Stimulated activated CD4-positive, alpha-beta T cell treated with anti-CD3 and anti-CD28 coated beads, Interleukin-2, amount 100 ng/mL, for 24 hours (primary cell): ENCODE measurements around the gene ARHGAP4.

Experiments used
- DNase-seq, 2 donors: peaks; one replicate each; pipeline ENCODE4 v3.0.0-alpha.2; 2020

Gene ARHGAP4

DNA sequence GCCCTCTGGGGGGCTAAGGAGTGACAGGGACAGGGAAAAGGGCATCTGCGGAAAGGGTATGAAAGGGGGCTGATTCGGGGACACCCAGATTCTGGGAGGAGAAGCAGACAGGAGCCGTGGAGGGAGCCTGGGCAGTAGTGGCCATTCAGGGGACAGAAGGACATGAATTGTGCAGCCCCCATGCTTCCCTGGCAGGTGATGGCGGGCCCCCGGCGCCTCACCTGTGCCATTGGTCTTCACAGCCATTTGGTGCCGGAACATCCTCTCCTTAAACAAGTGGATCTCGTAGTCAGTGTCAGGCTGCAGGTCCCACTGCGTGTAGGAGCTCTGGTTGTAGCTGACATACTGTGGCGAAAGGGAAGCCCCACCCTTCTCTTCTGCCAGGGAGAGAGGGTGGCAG is 62.0 kb downstream of the ARHGAP4 start:
- no peak for DNase-seq

DNA sequence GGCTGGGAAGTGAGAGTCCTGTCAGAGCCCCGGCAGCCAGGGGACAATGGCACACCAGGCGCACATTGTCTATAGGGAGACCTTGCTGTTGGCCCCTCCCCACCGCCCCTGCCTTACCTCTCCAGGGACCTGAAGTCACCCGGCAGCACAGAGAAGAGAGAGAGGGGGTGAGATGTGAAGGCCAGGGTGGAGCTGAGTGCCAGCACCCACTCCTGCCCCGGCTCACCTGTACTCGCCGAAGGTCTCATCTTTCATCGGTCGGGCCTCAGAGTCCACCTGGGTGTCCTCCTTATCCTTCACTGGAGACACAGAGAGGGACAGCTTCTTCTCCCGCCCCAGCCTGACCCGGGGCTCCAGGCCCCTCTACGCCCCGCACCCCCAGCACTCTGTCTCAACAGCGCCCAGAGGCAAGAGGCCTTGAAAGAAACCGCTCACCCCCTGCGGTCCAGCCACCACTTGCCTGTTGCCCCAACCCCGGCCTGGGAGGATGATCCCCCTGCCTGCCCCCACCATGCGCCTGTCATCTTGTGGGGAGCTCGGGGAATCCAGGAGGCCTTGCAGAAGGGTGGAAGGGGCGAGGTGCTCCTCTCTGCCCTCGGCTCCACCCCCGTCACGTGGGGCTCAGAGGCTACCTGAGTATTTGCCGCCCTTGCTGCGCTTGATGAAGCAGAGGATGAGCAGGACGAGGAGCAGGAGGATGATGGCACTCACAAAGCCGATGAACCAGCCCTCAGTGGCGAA is 62.6 kb downstream of the ARHGAP4 start:
- DNase-seq = no peak

DNA sequence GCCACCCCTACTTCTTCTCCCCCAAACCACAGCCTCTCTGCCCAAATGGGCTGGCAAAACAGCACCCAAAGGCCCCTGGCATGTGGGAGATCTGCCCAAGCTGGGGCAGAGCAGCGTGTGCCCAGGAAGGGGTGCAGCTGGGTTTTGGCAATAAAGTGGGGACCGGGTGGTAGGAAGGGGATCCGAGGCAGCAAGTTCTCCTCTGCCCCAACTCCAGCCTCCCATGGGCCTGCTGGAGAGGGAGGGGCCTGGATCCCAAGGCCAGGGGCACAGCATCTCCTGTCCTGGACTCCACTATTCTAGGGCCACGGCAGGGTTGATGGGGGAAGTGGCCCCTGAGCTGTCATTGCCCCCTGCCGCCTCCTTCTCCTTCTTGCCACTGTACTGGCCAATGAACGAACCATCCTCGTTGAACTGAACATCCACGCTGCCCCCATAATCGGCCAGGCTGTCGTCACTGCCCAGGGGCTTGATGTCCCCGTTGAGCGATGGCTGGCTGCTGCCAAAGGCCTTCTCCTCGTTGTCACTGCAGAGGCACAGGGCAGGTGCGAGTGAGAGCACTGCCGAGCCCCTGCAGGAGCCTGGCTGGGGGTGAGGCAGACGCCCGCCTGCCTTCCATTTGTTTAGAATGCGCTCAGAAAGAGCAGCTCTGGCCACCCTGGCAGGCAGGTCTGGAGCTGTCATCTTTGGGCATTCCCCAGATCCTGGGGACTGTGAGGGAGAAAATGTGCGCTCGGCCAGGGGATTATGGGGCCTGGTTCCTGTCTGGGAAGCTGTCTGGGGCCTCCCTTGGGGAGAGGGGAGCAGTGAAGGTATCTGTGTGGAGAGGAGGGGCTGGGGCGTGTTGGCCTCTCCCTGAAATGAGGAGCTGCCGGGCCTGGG is 63.5 kb downstream of the ARHGAP4 start:
- DNase-seq = no peak

DNA sequence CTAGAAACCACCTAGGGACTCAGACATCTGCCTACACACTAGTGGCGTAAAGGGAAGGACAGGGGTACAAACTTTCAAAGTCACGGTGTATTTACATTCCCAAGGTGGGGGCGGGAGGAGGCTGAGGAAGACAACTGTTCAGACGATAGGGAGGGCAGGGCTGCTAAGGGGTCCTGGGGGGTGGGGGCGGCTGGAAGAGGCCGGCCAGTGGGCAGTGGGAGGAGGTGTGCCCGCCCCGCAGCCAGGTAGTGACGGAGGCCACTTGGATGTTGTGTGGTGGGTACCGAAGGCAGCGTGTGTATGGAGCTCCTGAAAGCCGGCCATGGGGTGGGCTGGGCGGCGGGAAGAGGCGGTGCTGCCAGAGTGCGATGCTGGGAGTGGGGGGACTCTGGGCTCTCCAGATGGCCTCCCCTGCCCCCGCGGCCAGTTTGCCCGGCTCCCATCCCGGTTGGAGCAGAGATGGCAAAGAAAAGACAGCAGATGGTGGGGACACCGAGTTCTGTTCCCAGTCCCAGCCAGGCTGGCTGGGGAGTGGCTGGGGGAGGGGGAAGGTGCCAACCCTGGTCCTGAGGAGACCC is 64.2 kb downstream of the ARHGAP4 start:
- no peak for DNase-seq

DNA sequence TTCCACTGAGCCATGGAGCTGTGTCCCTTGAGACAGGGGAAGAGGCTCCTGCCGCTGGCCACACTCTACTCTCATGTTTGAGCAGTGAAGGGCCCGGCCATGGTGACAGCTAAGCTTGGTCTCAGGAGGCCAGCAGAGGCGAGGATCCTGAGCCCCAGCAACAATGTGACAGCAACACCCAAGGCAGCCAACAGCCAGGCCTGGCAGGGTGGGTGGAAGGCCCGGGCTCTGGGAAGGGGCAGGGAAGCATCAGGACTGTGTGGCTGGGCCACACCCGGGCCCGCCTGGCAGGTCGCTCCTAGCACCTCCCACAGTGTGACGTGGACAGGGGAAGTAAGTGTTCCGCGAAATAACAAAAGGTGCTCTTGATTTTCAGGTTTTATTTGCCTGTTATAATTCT is 64.9 kb downstream of the ARHGAP4 start:
- no peak for DNase-seq
